ENCODE results near the gene XPNPEP1. TPM values are rescaled to one million over a fixed set of nuclear protein-coding genes. Genes with fewer than 3 reads are reported as not detected.
A peak's percentile ranks its signal among the peaks of the same experiment; 100 is the strongest.

The XPNPEP1 gene
- total RNA-seq, 1 donor = 86.4 TPM

DNA sequence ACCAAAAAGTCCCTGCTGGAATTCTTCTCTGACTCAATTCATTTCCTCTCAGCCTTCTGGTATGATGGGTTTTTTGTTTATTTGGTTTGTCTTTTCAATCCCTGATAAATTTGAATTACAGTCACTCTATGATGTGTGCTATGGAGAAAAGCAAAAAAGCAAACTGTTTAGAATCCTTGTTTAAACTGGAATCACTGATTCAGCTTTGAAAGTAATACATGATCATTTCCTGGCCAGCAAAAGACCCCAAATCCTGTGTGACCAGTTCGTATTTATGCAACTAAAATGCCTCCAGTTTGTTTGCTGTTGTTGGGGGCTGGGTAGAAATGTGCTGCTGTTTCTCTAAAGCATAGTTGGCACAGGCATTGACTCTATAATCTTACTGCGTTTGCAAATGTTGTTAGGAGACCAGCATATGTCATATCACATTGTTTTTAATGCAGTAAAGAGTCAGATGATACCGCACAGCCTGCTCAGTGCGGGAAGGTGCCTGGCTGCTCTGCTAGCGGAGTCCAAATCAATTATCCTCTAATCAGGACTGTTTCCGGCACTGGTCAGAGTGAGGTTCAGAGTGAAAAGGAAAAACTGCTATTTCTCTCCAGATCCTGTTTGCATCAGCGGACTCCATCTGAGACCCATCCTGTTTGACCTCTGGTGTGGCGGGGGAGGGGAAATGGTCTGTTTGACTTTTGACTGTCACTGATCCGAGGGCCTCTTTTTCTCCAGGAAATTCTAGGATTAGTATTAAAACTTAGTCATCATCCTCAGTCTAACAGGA is 43.8 kb upstream of the XPNPEP1 start:
- peak overlapping the region; percentile 17 for H3K4me3 ChIP-seq (ENCODE audit: low read depth, low read length)
- DNase-seq (ENCODE audit: low read depth) = peak; percentile 76
- TF ChIP-seq CTCF (IDR thresholded peaks at IDR 0.05; ENCODE audit: insufficient read depth, low read depth, low read length) = no peak

GRCh38 chr10:109964318-109964717 is 41.0 kb upstream of the XPNPEP1 start:
- no peak overlapping the region for H3K4me3 ChIP-seq (ENCODE audit: low read depth, low read length)
- TF ChIP-seq CTCF (IDR thresholded peaks at IDR 0.05; ENCODE audit: insufficient read depth, low read depth, low read length) = no peak
- no peak for DNase-seq (ENCODE audit: low read depth)

GRCh38 chr10:109963439-109963838 is 40.1 kb upstream of the XPNPEP1 start:
- TF ChIP-seq CTCF (IDR thresholded peaks at IDR 0.05; ENCODE audit: insufficient read depth, low read depth, low read length) = no peak
- peak; percentile 80 for DNase-seq (ENCODE audit: low read depth)

DNA sequence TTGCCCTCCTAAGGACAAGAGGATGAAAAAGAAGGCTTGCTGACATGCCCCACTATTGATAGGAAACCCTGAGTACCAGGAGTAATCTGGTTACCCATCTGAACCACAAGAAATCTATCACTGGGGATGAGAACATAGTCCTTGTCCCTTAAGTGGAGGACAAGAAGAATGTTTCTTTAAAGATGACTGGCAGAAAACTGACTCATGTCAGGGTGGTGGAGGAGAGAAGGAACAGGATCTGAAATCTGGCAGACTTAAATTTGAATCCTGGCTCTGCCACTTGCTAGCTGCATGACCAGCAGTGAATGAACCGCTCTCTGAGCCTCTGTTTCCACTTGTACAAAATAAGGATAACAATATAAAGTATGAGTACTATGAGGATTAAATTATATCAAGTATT is 38.9 kb upstream of the XPNPEP1 start:
- DNase-seq (ENCODE audit: low read depth) = no peak
- no peak overlapping the region for H3K4me3 ChIP-seq (ENCODE audit: low read depth, low read length)
- TF ChIP-seq CTCF (IDR thresholded peaks at IDR 0.05; ENCODE audit: insufficient read depth, low read depth, low read length) = no peak

More at GRCh38 chr10:109963439-109963838, 40.1 kb upstream of the XPNPEP1 start:
- H3K4me3 ChIP-seq (ENCODE audit: low read depth, low read length) = no peak overlapping the region

DNA sequence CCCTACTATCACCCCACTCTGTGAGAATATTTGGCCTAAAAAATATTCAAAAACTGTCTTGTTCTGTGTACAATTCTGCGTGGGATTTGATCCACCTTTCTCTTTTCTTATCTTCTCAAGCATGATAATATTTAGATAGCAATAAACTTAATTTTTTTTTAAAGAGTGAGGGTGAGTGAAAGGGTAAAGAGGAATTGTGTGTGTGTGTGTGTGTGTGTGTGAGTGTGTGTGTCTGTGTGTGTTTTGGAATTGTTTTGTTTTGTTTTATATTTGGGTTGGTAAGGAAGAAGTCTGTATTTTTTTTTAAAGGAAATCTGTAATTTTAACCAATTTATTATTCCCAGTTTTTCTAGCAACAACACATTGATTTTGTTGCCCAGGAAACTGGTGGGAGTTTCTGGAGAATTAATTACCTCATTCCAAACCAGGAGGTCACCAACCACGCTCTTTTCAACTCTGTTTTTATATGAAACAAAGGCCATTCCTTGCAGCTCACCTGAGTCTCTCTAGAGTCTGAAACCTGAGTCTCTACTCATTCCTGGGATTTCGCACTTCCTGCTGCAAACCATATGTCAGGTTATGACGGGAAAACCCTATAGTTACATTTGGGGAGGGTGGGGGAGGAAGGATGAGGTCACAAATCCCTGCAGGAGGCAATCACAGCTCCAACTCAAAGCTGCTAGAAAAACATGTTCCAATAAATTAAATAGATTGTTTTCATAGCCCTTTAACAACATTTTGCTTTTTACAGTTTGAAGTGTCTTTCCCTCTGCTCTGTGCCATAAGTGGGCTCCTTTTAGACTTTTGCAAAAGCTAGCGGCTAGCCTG is 38.1 kb upstream of the XPNPEP1 start:
- peak; percentile 36 for DNase-seq (ENCODE audit: low read depth)
- no peak for TF ChIP-seq CTCF (IDR thresholded peaks at IDR 0.05; ENCODE audit: insufficient read depth, low read depth, low read length)
- H3K4me3 ChIP-seq (ENCODE audit: low read depth, low read length) = no peak overlapping the region

GRCh38 chr10:109960682-109961081 is 37.4 kb upstream of the XPNPEP1 start:
- no peak for TF ChIP-seq CTCF (IDR thresholded peaks at IDR 0.05; ENCODE audit: insufficient read depth, low read depth, low read length)
- DNase-seq (ENCODE audit: low read depth) = no peak
- no peak overlapping the region for H3K4me3 ChIP-seq (ENCODE audit: low read depth, low read length)

All from fibroblast of villous mesenchyme (primary cell).